Measurements from ENCODE around the gene LGR4. TPM values are rescaled to one million over a fixed set of nuclear protein-coding genes. Genes with fewer than 3 reads are reported as not detected.

LGR4 gene
- total and polyA plus RNA-seq, 2 of the 13 experiments (the other 11 are each of a cell fraction or from before 2014, with no cell fraction given), result 42.1 to 68.7 TPM

DNA sequence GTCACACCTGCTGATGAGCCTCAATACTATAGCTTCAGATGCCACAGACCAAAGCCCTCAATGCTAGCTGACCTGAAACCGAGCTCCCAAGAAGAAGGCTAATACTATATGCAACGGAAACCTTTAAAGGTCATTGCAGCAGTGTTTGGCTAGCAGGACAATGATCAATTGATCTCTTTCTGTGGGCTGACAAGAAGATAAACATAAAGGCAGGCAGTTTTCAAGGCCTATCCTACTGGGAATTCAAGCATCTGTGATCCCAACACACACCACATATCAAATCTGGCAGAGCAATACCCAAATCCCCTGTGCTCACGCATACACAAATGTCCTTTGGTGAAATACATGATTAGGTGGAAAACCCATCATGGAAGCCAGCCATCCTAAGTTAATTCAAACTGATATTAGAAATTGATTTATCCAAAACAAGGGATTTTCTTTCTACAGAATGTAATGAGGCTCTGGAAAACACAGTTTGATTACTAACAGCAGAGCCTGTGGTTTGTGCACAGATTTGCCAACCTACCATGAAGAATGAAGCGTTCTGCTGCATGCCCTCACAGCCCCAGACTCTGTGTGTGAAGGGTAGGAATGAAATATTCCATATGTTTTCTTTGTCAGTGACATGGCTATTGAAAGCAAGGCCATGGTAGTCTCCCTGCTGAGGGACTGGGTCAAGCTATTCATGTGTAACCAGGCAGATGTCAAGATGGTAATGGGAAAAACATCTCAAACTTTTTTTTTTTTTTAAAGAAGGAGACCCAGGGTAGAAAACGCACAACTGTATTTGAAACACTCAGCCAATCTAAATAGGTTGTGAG is 12.2 kb downstream of the LGR4 start (continued):
- peak; percentile 62; the same call in 1 of the 2 replicates for TF ChIP-seq ARID4A (CRISPR knock-in tag; IDR thresholded peaks at IDR 0.05; ENCODE audit: borderline replicate concordance)
- TF ChIP-seq KLF6 (CRISPR knock-in tag; IDR thresholded peaks at IDR 0.05), result no peak
- TF ChIP-seq, protein P1, sequence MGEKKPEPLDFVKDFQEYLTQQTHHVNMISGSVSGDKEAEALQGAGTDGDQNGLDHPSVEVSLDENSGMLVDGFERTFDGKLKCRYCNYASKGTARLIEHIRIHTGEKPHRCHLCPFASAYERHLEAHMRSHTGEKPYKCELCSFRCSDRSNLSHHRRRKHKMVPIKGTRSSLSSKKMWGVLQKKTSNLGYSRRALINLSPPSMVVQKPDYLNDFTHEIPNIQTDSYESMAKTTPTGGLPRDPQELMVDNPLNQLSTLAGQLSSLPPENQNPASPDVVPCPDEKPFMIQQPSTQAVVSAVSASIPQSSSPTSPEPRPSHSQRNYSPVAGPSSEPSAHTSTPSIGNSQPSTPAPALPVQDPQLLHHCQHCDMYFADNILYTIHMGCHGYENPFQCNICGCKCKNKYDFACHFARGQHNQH (CRISPR knock-in tag; IDR thresholded peaks at IDR 0.05), result peak; percentile 50; the same call in 1 of the 2 replicates
- TF ChIP-seq HDAC2 (CRISPR knock-in tag; IDR thresholded peaks at IDR 0.05), result peak; percentile 88
- peak; percentile 51 for TF ChIP-seq PHF5A (CRISPR knock-in tag; IDR thresholded peaks at IDR 0.05; ENCODE audit: low read depth, unreplicated experiment)
- TF ChIP-seq SMAD9 (CRISPR knock-in tag; IDR thresholded peaks at IDR 0.05), result peak; percentile 21; the same call in 1 of the 2 replicates
- TF ChIP-seq ZNF772 (CRISPR knock-in tag; IDR thresholded peaks at IDR 0.05), result no peak
- TF ChIP-seq KDM2A (CRISPR knock-in tag; IDR thresholded peaks at IDR 0.05; ENCODE audit: borderline replicate concordance, low read depth), result no peak
- no peak for TF ChIP-seq ZNF569 (CRISPR knock-in tag; IDR thresholded peaks at IDR 0.05; ENCODE audit: borderline replicate concordance)
- TF ChIP-seq ZZZ3 (CRISPR knock-in tag; IDR thresholded peaks at IDR 0.05; ENCODE audit: borderline replicate concordance), result no peak
- TF ChIP-seq USF2 (IDR thresholded peaks at IDR 0.05; ENCODE audit: low read depth, low read length), result no peak
- TF ChIP-seq USF2 (CRISPR knock-in tag; IDR thresholded peaks at IDR 0.05; ENCODE audit: borderline replicate concordance), result no peak
- TF ChIP-seq ZNF619 (CRISPR knock-in tag; IDR thresholded peaks at IDR 0.05), result no peak
- TF ChIP-seq TP53 (CRISPR knock-in tag; conservative IDR thresholded peaks at IDR 0.05), result no peak
- TF ChIP-seq ZFP36 (IDR thresholded peaks at IDR 0.05; ENCODE audit: borderline replicate concordance, low read depth, low read length, partially characterized antibody), result no peak
- no peak for TF ChIP-seq ZNF737 (CRISPR knock-in tag; IDR thresholded peaks at IDR 0.05; ENCODE audit: borderline replicate concordance)
- TF ChIP-seq ZNF3 (CRISPR knock-in tag; IDR thresholded peaks at IDR 0.05), result no peak
- TF ChIP-seq, protein P2, sequence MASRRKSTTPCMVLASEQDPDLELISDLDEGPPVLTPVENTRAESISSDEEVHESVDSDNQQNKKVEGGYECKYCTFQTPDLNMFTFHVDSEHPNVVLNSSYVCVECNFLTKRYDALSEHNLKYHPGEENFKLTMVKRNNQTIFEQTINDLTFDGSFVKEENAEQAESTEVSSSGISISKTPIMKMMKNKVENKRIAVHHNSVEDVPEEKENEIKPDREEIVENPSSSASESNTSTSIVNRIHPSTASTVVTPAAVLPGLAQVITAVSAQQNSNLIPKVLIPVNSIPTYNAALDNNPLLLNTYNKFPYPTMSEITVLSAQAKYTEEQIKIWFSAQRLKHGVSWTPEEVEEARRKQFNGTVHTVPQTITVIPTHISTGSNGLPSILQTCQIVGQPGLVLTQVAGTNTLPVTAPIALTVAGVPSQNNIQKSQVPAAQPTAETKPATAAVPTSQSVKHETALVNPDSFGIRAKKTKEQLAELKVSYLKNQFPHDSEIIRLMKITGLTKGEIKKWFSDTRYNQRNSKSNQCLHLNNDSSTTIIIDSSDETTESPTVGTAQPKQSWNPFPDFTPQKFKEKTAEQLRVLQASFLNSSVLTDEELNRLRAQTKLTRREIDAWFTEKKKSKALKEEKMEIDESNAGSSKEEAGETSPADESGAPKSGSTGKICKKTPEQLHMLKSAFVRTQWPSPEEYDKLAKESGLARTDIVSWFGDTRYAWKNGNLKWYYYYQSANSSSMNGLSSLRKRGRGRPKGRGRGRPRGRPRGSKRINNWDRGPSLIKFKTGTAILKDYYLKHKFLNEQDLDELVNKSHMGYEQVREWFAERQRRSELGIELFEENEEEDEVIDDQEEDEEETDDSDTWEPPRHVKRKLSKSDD (CRISPR knock-in tag; IDR thresholded peaks at IDR 0.05; ENCODE audit: low read depth), result 0 out of 2 replicates have a peak, but pooled peaks have one; percentile 63
- no peak; the same call in 1 of the 2 replicates for TF ChIP-seq ZFP90 (CRISPR knock-in tag; IDR thresholded peaks at IDR 0.05; ENCODE audit: borderline replicate concordance)

All from HepG2 (cell line).